GM13976 (cell line): ENCODE results near the gene LCMT1.
"Not testable (repeated sequence)": the region's sequence is repeated elsewhere in the genome, so short reads cannot be mapped to it uniquely, and the experiment has no call there.

Experiments used
- DNase-seq: peaks from one replicate; pipeline ENCODE4 v3.0.0; 2012; ENCODE audit warnings: low spot score
- in situ Hi-C: fragments of 300-500 bp; cut with MboI; formaldehyde crosslinking; loops from one replicate; pipeline ENCODE4 v1.12.0; 2022; ENCODE audit warnings: low sequenced_read_pairs, mixed read lengths, inconsistent platforms; ENCODE audit not compliant: unreplicated experiment
- TF ChIP-seq, protein P1 (sequence below): IDR thresholded peaks from 2 replicates; pipeline ENCODE4 v1.5.1; 2012; ENCODE audit warnings: borderline replicate concordance, mild to moderate bottlenecking; ENCODE audit not compliant: insufficient read depth; ENCODE audit errors: extremely low read depth, missing control alignments, control extremely low read depth

LCMT1 gene

DNA sequence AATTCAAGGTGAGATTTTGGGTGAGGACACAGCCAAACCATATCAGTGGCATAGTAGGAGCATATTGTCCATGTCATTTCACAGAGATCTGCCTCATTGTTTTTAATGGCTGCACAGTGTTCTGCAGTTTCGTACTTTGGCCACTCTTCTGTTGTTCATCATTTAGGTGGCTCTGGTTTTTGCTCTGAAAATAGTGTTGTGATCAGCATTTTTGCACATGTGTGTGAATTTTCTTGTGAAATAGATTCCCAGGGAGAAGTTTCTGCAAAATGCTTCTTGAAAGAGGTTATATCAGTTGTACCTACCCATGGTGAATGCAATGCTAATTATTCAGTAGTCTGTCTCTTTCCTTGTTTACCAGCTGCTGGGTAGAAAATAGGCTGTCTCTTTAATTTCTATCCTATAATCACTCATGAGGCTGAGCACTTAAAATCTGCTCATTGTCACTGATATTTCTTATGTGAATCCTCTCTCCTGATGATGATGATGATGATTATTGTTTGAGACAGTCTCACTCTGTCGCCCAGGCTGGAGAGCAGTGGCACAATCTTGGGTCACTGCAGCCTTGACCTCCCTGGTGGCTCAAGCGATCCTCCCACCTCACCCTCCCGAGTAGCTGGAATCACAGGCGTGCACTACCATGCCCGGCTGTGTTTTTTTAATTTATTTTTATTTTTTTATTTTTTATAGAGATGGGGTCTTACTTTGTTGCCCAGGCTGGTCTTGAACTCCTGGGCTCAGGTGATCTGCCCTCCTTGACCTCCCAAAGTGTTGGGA is 10.5 kb downstream of the LCMT1 start:
- DNase-seq = no peak
- in situ Hi-C loops = loop anchor here (10.0 kb wide), 1 partner anchor 103 kb away; no protein-coding TSS in a partner anchor
- TF ChIP-seq, protein P1, sequence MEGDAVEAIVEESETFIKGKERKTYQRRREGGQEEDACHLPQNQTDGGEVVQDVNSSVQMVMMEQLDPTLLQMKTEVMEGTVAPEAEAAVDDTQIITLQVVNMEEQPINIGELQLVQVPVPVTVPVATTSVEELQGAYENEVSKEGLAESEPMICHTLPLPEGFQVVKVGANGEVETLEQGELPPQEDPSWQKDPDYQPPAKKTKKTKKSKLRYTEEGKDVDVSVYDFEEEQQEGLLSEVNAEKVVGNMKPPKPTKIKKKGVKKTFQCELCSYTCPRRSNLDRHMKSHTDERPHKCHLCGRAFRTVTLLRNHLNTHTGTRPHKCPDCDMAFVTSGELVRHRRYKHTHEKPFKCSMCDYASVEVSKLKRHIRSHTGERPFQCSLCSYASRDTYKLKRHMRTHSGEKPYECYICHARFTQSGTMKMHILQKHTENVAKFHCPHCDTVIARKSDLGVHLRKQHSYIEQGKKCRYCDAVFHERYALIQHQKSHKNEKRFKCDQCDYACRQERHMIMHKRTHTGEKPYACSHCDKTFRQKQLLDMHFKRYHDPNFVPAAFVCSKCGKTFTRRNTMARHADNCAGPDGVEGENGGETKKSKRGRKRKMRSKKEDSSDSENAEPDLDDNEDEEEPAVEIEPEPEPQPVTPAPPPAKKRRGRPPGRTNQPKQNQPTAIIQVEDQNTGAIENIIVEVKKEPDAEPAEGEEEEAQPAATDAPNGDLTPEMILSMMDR = no peak

DNA sequence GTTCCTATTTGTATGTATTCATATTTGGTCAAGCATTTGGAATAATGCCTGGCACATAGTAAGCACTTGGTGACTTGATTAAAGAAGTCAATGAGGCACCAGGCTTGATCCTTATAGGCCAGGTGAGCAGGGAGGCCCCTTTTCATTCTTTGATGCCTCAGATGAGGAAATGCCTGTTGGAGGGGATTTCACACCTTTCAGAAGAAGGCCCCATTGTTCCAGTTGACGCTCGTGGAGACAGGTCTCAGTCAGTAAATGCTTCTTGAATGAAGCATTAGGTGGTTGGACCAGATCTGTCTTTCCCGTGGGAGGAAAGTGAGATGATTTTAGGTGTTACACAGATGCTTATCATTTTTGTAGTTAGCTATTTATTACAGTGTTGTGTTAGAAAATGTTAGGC is 13.0 kb downstream of the LCMT1 start:
- TF ChIP-seq, protein P1 = no peak
- no peak for DNase-seq
- in situ Hi-C loops = loop anchor here (10.0 kb wide), 1 partner anchor 100 kb away; no protein-coding TSS in a partner anchor

DNA sequence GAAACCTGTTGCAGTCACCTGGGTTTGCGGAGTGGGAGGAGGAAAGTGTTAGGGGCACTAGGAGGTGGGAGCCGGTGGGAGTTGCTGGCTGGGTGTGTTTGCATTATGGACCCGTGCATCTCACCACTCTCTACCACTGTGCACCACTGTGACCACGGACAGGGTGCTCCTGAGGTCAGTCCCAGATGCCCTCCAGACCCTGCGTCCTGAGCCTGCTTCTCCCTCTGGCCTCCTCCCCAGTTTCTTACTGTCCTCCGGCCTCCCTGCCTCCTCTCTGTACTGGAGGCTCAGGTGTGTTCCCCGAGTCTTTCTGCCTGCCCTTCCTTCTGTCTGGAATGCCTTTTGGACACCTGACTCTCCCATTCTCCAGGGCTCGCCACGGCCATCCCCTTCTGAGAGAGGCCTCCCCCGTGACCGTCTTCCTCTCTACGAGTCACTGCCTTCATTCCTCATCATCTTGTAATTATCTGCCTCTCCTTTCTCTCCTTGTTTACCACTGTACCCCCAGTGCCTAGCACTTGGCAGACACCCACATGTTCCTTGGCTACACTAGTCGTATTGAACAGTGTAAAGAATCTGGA is 14.6 kb downstream of the LCMT1 start:
- DNase-seq = not testable (repeated sequence)
- in situ Hi-C loops = loop anchor here (5.0 to 10.0 kb wide), 2 partner anchors 69 to 99 kb away; no protein-coding TSS in a partner anchor

DNA sequence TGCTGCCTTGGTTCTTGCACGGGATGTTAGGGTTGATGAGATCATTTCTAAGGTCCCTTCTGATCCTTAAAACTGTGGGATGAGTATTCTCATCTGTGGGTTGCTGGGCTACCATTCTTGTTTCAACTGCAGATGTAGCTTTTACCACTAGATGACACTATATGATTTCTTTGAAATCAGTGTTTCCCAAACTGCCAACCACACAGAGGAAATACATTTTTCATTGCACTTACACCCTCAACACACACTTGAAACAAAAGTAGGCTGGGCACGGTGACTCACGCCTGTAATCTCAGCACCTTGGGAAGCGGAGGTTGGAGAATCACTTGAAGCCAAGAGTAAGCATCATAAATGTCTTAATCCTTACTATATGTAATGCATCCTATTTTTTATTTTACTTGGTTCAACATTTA is 15.3 kb downstream of the LCMT1 start:
- TF ChIP-seq, protein P1 = peak; percentile 56
- DNase-seq = peak; percentile 41
- in situ Hi-C loops = loop anchor here (5.0 to 10.0 kb wide), 2 partner anchors 70 to 98 kb away; no protein-coding TSS in a partner anchor

DNA sequence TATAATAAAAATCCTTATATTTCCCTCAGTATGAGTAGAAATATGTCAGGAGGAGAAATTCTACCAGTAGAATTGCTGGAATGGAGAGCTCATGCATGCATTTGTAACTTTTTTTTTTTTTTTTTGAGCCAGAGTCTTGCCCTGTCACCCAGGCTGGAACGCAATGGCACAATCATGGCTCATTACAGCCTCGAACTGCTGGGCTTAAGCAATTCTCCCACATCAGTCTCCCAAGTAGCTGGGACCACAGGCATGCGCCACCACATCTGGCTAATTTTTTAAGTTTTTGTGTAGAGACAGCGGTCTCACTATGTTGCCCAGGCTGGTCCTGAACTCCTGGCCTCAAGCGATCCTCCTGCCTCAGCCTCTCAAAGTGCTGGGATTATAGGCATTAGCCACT is 21.2 kb downstream of the LCMT1 start:
- in situ Hi-C loops, DNase-seq: not testable (repeated sequence)

DNA sequence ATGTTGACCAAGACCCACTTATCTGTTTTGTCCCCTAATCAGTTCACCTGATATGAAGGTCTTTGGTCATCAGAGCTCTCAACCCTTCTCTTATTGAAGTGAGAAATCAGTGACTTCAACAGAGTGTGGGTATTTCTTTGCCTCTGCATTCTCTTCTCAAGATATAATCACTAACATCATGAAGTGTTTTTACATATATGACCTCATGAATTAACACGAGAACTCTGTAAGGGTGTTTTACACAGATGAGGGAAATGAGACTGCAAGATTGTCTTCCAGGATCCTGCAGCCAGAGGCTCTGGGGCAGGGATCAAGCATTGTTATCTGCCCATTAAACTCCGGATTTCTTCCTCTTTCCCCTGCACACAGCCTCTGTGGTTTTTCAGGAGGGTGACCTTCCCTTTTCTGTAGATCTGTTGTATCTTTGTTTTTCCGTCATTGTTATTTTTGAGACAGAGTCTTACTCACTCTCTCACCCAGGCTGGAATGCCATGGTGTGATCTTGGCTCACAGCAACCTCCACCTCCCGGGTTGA is 22.7 kb downstream of the LCMT1 start:
- in situ Hi-C loops = no loop called here
- DNase-seq = no peak
- TF ChIP-seq, protein P1 = no peak

DNA sequence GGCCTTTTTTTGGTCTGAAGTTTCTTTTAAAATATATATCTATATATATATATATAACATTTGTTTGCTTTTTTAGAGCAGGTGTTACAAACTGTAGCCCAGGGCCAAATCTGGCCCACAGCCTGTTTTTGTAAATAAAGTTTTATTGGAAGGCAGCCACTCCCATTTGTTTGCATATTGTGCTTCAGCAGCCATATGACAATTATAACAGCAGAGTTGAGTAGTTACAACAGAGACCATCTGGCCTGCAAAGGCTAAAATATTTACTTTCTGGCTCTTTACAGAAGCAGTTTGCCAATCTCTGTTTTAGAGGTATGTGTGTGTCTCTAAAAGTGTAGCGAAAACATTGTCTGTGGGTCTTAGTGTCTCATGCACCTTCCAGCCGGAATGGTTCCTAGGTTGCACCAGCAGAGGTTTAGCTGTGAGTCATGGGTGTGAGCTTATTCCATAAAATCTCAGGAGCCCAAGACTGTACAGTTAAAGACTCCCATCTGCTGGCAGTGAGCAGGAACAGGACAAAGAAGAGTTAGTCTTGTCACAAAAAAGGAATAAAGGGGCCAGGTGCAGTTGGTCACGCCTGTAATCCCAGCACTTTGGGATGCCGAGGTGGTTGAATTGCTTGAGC is 23.8 kb downstream of the LCMT1 start:
- no peak for DNase-seq
- in situ Hi-C loops = no loop called here
- TF ChIP-seq, protein P1 = no peak
